GM19397 (cell line): ENCODE data around the gene OR52E6.

ENCODE experiments used
- ATAC-seq: cut with Tn5 transposase; IDR thresholded peaks from one replicate; pipeline ENCODE4 v1.9.1; 2021; ENCODE audit warnings: mild to moderate bottlenecking, moderate library complexity; ENCODE audit not compliant: unreplicated experiment

The OR52E6 gene

DNA sequence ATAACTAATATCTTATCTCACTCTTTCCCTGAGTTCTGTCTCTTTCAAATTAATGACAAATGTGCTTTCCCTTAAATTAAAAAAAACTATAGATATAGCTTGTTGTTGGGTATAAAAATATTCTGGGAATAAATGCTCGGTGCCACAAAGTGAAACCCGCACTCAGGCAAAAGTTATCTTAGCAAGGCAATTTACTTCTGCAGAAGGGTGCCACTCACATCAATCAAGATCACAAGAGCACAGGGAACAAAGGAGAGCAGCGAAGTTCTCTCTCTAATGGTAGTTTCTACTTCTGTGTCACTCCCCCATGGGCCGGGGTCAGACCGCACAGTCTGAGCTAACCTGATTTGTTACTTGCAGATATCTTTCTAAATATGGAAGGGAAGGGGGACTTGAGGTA lies 37.7 kb downstream of the OR52E6 start:
- ATAC-seq, result no peak

GRCh38 chr11:5796541-5796940 lies 45.2 kb downstream of the OR52E6 start:
- no peak for ATAC-seq

DNA sequence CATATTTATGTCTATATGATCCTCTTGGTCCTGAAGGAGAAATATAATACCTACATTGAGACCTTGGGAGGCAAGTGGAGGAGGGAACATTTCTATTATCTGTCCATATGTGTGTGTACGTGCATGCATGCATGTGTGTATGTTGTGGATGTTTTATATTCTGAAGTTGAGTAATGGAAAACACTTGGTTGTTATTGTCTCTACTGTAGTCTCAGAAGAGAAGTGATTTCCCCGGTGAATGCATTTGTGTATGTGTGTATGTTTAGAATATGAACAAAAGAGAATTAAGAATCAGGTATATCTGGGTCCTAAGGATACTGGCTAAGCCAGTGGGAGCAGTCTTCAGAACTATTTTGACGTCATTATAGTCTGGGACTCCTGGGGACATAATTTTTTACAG lies 50.5 kb downstream of the OR52E6 start, which contains the start of gene OR52N1:
Gene OR52N1 (minus strand): TSS at position 101 of the 400 bp plus-strand sequence. CDS start 2,449 bp downstream, outside the sequence.
- ATAC-seq, result no peak
